Cardiac fibroblast (primary cell): ENCODE measurements around the gene TIMELESS.

Experiments used
- DNase-seq, 2 donors: peaks; one replicate each; pipeline versions ENCODE4 v3.0.0 to v3.0.0-alpha.2; 2010; ENCODE audit warnings: low read depth in 2 of 2
- H3K4me3 ChIP-seq, 2 donors: replicated peaks in 1 of 2; 1 replicate in 1 of 2; 2 replicates in 1 of 2; pipeline ENCODE4 v1.5.1; 2011; ENCODE audit warnings: low read depth in 2 of 2, low read length in 2 of 2, mild to moderate bottlenecking in 2 of 2, moderate library complexity in 1 of 2
- TF ChIP-seq, protein P1 (sequence below): IDR thresholded peaks from one replicate; pipeline ENCODE4 v1.5.1; 2011; ENCODE audit warnings: low read depth, mild to moderate bottlenecking, low read length, inconsistent platforms

Gene TIMELESS

DNA sequence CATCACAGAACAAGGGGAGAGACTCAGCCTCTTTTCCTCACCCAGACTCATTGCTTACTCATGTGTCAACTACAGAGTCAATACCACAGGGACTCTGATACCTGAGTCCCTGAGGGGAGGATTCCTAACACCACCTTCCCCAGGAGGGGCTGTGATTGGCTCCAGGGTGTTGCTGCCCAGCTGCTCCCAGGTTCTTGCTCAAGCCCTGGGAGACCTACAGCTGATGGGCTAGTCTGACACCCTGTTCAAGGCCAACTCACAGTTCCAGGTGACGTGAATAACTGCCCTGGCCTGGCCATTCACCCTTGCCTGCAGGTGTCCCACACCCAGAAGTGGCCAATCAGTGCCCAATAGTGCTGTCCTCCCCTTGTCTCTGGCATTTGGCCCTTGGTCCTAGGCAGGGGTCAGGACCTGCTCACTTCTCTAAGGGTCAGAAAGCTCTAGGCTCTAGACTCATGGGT, 27.8 kb upstream of the TIMELESS start:
- TF ChIP-seq, protein P1, sequence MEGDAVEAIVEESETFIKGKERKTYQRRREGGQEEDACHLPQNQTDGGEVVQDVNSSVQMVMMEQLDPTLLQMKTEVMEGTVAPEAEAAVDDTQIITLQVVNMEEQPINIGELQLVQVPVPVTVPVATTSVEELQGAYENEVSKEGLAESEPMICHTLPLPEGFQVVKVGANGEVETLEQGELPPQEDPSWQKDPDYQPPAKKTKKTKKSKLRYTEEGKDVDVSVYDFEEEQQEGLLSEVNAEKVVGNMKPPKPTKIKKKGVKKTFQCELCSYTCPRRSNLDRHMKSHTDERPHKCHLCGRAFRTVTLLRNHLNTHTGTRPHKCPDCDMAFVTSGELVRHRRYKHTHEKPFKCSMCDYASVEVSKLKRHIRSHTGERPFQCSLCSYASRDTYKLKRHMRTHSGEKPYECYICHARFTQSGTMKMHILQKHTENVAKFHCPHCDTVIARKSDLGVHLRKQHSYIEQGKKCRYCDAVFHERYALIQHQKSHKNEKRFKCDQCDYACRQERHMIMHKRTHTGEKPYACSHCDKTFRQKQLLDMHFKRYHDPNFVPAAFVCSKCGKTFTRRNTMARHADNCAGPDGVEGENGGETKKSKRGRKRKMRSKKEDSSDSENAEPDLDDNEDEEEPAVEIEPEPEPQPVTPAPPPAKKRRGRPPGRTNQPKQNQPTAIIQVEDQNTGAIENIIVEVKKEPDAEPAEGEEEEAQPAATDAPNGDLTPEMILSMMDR = no peak
- DNase-seq = no peak
- no peak overlapping the region for H3K4me3 ChIP-seq

DNA sequence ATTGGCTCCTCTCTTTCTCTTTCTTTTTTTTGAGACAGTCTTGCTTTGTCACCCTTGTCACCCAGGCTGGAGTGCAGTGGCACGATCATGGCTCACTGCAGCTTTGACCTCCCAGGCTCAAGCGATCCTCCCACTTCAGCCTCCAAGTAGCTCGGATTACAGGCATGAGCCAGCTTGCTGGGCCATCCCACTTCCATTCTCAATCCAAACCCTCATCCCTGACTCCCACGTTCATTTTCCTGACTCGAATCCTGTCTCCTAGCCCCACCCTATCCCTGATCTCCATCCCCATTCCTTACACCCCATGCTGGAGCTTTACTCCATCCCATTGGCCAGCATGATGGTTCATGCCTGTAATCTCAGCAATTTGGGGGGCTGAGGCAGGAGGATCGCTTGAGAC, 26.9 kb upstream of the TIMELESS start:
- no peak for DNase-seq
- H3K4me3 ChIP-seq = no peak overlapping the region
- TF ChIP-seq, protein P1 = no peak

DNA sequence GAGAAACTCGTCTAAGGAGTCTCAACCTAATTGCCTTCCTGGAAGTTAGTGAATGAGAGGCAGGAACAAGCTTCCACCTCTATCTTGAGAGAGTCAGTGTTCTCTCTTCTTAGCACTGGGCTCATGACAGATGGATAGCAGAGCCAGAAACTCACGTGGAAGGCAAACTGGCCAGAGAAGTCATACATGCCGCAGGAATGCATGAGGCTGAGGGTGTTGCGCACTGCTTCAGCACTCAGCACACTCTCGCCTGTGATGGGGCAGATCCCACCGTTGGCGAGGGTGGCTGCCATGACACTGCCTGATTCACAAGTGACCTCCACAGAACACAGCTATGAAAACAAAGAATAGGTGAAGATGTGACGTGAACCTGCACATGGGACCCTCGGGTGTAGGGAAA, 25.2 kb upstream of the TIMELESS start:
- DNase-seq = no peak
- TF ChIP-seq, protein P1 = no peak
- no peak overlapping the region for H3K4me3 ChIP-seq

DNA sequence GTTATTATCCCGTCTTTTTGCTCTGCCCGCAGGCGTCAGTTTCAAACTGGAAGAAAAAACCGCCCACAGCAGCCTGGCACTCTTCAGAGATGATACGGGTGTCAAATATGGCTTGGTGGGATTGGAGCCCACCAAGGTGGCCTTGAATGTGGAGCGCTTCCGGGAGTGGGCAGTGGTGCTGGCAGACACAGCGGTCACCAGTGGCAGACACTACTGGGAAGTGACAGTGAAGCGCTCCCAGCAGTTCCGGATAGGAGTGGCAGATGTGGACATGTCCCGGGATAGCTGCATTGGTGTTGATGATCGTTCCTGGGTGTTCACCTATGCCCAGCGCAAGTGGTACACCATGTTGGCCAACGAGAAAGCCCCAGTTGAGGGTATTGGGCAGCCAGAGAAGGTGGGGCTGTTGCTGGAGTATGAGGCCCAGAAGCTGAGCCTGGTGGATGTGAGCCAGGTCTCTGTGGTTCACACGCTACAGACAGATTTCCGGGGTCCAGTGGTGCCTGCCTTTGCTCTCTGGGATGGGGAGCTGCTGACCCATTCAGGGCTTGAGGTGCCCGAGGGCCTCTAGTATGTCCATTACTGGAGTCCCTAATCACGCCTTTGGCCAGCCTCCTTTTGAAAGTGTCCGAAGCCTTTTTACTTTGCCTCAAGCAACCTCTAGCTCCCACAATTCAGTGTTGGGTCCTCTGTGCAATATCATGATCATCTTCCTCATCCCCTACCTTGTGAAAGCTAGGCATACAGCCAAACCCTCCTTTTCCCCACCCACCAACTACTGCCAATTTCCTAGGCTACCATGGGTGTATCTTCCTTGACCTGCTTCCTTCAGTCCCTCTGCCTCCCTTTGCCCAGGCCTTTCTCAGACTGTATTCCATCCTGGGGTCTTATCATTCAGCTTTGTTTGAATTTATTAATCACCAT, 20.0 kb upstream of the TIMELESS start:
- peak overlapping the region; percentile 94 to 97 for H3K4me3 ChIP-seq
- TF ChIP-seq, protein P1 = no peak
- DNase-seq = no peak

DNA sequence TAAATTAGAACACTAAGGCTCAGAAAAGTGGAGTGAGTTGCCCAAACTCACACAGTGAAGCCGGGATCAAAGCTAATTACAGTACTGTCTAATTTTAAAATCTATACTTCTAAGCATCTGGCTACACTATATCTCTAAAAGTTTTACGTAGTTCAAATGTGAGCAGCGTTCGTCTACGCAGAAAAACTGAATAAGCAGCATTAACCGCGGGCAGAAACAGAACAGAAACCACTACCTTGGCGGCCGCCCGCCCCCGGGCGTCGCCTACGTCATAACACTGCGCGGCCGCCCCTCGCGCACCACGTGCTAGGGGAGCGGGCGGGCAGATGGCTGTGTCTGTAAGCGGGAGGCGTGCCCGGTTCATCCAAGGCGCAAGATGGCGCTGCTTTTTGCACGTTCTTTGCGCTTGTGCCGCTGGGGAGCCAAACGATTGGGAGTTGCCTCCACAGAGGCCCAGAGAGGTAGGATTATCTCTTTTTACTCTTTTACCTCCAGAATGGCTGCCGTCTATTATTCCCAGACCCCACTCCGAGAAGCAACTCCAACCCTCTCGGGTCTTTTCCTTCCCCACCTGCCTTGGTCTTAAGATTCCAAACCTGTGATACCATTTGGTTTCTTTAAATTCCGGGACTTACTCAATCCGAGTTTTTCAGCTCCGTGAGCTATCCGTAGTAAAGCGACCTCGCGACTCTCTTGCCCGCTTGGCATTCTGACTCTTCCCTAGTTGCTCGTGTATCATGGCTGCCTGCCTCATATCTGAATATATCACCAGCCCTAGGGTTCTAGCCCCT, 19.2 kb upstream of the TIMELESS start, which contains the start of gene SPRYD4:
TSS of gene SPRYD4 (plus strand) at position 363 of the 791 bp plus-strand sequence. CDS start at position 377, 14 bp downstream.
- TF ChIP-seq, protein P1 = no peak
- peak; percentile 93 to 94 for DNase-seq

DNA sequence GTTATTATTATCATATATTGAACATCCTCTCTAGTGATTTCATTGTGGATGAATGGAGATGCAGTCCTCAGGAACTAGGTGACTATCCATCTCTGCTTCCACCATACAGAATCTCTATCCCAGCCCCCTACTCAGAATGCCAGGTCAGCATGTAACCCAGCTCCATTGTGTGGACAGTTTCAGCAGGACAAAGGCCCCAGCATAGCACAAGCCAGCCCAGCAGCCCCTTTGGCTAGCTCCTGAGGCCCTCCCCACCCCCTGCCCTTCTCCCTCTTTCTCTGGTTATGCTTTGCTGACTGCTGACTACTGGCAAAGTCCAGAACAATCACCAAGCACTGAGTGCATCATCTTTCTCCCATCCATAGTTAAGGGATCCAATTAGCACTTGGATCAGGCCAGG, 13.3 kb upstream of the TIMELESS start:
- no peak for DNase-seq
- H3K4me3 ChIP-seq = no peak overlapping the region
- TF ChIP-seq, protein P1 = no peak

More for the DNA sequence above, 19.2 kb upstream of the TIMELESS start, which contains the start of gene SPRYD4:
- H3K4me3 ChIP-seq = peak within 1 kb of the TSS; percentile 94 to 97
